ENCODE data around the gene PPP1R3D.

The PPP1R3D gene

GRCh38 chr20:59936409-59936808 is 3.7 kb downstream of the PPP1R3D start:
- Histone ChIP-seq H3K23ac (ENCODE audit: low read length) (no peak overlapping the region), H3K27me3 (ENCODE audit: insufficient read depth, low read length, poor library complexity) (no peaks in the 10 kb centered on the region), H4K5ac (ENCODE audit: low read length) (no peak overlapping the region), H3K4me1 (ENCODE audit: control insufficient read depth, low read depth, low read length) (no peaks in the 10 kb centered on the region), H3K9ac (ENCODE audit: low read length) (no peak overlapping the region), H3K79me1 (ENCODE audit: low read length) (no peaks in the 10 kb centered on the region), H3K79me2 (ENCODE audit: control insufficient read depth, insufficient read depth, low read length) (no peaks in the 10 kb centered on the region), H3K4me2 (ENCODE audit: low read length) (no peak overlapping the region), H3K4me3 (ENCODE audit: low read length) (no peak overlapping the region), H3K18ac (ENCODE audit: low read length) (no peak overlapping the region), H4K8ac (ENCODE audit: low read depth, low read length) (no peak overlapping the region), H3K36me3 (ENCODE audit: control insufficient read depth, insufficient read depth, low read length) (no peaks in the 10 kb centered on the region), H2BK15ac (replicated peaks; ENCODE audit: low read depth) (no peak overlapping the region), H2BK120ac (ENCODE audit: low read depth, low read length) (no peak overlapping the region), H2AK5ac (ENCODE audit: low read length) (no peak overlapping the region), H3K27ac (ENCODE audit: low read depth, low read length) (no peak overlapping the region), H3K56ac (ENCODE audit: low read length) (no peak overlapping the region), H3K4ac (ENCODE audit: low read depth, low read length) (no peak overlapping the region), H2BK5ac (ENCODE audit: low read length) (no peak overlapping the region)
- no CpG with 5 or more reads among the region's 4 CpGs for WGBS (ENCODE audit: extremely low coverage, insufficient coverage, low lambda C conversion rate)
- no peak for DNase-seq

- Histone ChIP-seq H4K8ac (ENCODE audit: low read depth, low read length) (no peak overlapping the region), H3K27ac (ENCODE audit: low read depth, low read length) (no peak overlapping the region), H3K79me2 (ENCODE audit: control insufficient read depth, insufficient read depth, low read length) (no peaks in the 10 kb centered on the region), H3K18ac (ENCODE audit: low read length) (no peak overlapping the region), H3K4me1 (ENCODE audit: control insufficient read depth, low read depth, low read length) (no peaks in the 10 kb centered on the region), H3K4ac (ENCODE audit: low read depth, low read length) (no peak overlapping the region), H4K5ac (ENCODE audit: low read length) (no peak overlapping the region), H3K23ac (ENCODE audit: low read length) (no peak overlapping the region), H3K56ac (ENCODE audit: low read length) (no peak overlapping the region), H3K4me2 (ENCODE audit: low read length) (no peak overlapping the region), H3K9ac (ENCODE audit: low read length) (no peak overlapping the region), H3K4me3 (ENCODE audit: low read length) (no peak overlapping the region), H2BK5ac (ENCODE audit: low read length) (no peak overlapping the region), H2BK120ac (ENCODE audit: low read depth, low read length) (no peak overlapping the region), H2AK5ac (ENCODE audit: low read length) (no peak overlapping the region), H3K36me3 (ENCODE audit: control insufficient read depth, insufficient read depth, low read length) (no peaks in the 10 kb centered on the region), H2BK15ac (replicated peaks; ENCODE audit: low read depth) (no peak overlapping the region), H3K79me1 (ENCODE audit: low read length) (no peaks in the 10 kb centered on the region), H3K27me3 (ENCODE audit: insufficient read depth, low read length, poor library complexity) (no peaks in the 10 kb centered on the region)
- no CpG with 5 or more reads among the region's 8 CpGs for WGBS (ENCODE audit: extremely low coverage, insufficient coverage, low lambda C conversion rate)
- DNase-seq = no peak
Measured at GRCh38 chr20:59935457-59936185, 4.5 kb downstream of the PPP1R3D start.

GRCh38 chr20:59933849-59934585 is 6.1 kb downstream of the PPP1R3D start:
- H4K5ac ChIP-seq (ENCODE audit: low read length) = no peak overlapping the region
- H3K27me3 ChIP-seq (ENCODE audit: insufficient read depth, low read length, poor library complexity) = no peaks in the 10 kb centered on the region
- no peak overlapping the region for H3K4me3 ChIP-seq (ENCODE audit: low read length)
- no peak overlapping the region for H2BK15ac ChIP-seq (replicated peaks; ENCODE audit: low read depth)
- H4K8ac ChIP-seq (ENCODE audit: low read depth, low read length) = no peak overlapping the region
- peak; percentile 76 for DNase-seq
- peak overlapping the region; percentile 46 for H3K4ac ChIP-seq (ENCODE audit: low read depth, low read length)
- H3K79me2 ChIP-seq (ENCODE audit: control insufficient read depth, insufficient read depth, low read length) = no peaks in the 10 kb centered on the region
- no peak overlapping the region for H3K27ac ChIP-seq (ENCODE audit: low read depth, low read length)
- H3K36me3 ChIP-seq (ENCODE audit: control insufficient read depth, insufficient read depth, low read length) = no peaks in the 10 kb centered on the region
- no CpG with 5 or more reads among the region's 59 CpGs for WGBS (ENCODE audit: extremely low coverage, insufficient coverage, low lambda C conversion rate)
- peak overlapping the region; percentile 77 for H3K4me2 ChIP-seq (ENCODE audit: low read length)
- H3K9ac ChIP-seq (ENCODE audit: low read length) = peak overlapping the region; percentile 61
- H3K18ac ChIP-seq (ENCODE audit: low read length) = no peak overlapping the region
- H2AK5ac ChIP-seq (ENCODE audit: low read length) = no peak overlapping the region
- no peaks in the 10 kb centered on the region for H3K4me1 ChIP-seq (ENCODE audit: control insufficient read depth, low read depth, low read length)
- no peaks in the 10 kb centered on the region for H3K79me1 ChIP-seq (ENCODE audit: low read length)
- H2BK120ac ChIP-seq (ENCODE audit: low read depth, low read length) = no peak overlapping the region
- no peak overlapping the region for H2BK5ac ChIP-seq (ENCODE audit: low read length)
- H3K56ac ChIP-seq (ENCODE audit: low read length) = peak overlapping the region; percentile 84
- H3K23ac ChIP-seq (ENCODE audit: low read length) = no peak overlapping the region

GRCh38 chr20:59933296-59933848 is 6.7 kb downstream of the PPP1R3D start, which contains the start of gene SYCP2:
SYCP2 (minus strand) TSS chr20:59933637; CDS start chr20:59922413, 11,224 bp downstream.
- Histone ChIP-seq H2BK120ac (ENCODE audit: low read depth, low read length) (no peak within 1 kb of the TSS), H3K27ac (ENCODE audit: low read depth, low read length) (no peak within 1 kb of the TSS), H3K36me3 (ENCODE audit: control insufficient read depth, insufficient read depth, low read length) (no peaks in the 10 kb centered on the region), H2AK5ac (ENCODE audit: low read length) (no peak within 1 kb of the TSS), H3K18ac (ENCODE audit: low read length) (no peak within 1 kb of the TSS), H3K23ac (ENCODE audit: low read length) (no peak within 1 kb of the TSS), H3K4me2 (ENCODE audit: low read length) (peak within 1 kb of the TSS; percentile 77), H4K8ac (ENCODE audit: low read depth, low read length) (no peak within 1 kb of the TSS), H2BK15ac (replicated peaks; ENCODE audit: low read depth) (no peak within 1 kb of the TSS), H3K79me2 (ENCODE audit: control insufficient read depth, insufficient read depth, low read length) (no peaks in the 10 kb centered on the region), H3K79me1 (ENCODE audit: low read length) (no peaks in the 10 kb centered on the region), H3K9ac (ENCODE audit: low read length) (peak within 1 kb of the TSS; percentile 61), H2BK5ac (ENCODE audit: low read length) (no peak within 1 kb of the TSS), H3K4ac (ENCODE audit: low read depth, low read length) (peak within 1 kb of the TSS; percentile 46), H4K5ac (ENCODE audit: low read length) (no peak within 1 kb of the TSS), H3K56ac (ENCODE audit: low read length) (peak within 1 kb of the TSS; percentile 84), H3K4me3 (ENCODE audit: low read length) (no peak within 1 kb of the TSS), H3K4me1 (ENCODE audit: control insufficient read depth, low read depth, low read length) (no peaks in the 10 kb centered on the region), H3K27me3 (ENCODE audit: insufficient read depth, low read length, poor library complexity) (no peaks in the 10 kb centered on the region)
- no peak for DNase-seq
- no CpG with 5 or more reads among the region's 65 CpGs for WGBS (ENCODE audit: extremely low coverage, insufficient coverage, low lambda C conversion rate)

- no peak overlapping the region for H3K4me3 ChIP-seq (ENCODE audit: low read length)
- no peaks in the 10 kb centered on the region for H3K27me3 ChIP-seq (ENCODE audit: insufficient read depth, low read length, poor library complexity)
- no peak overlapping the region for H4K8ac ChIP-seq (ENCODE audit: low read depth, low read length)
- H3K27ac ChIP-seq (ENCODE audit: low read depth, low read length) = no peak overlapping the region
- H3K79me1 ChIP-seq (ENCODE audit: low read length) = no peaks in the 10 kb centered on the region
- DNase-seq = no peak
- H3K18ac ChIP-seq (ENCODE audit: low read length) = no peak overlapping the region
- no peaks in the 10 kb centered on the region for H3K79me2 ChIP-seq (ENCODE audit: control insufficient read depth, insufficient read depth, low read length)
- no peaks in the 10 kb centered on the region for H3K36me3 ChIP-seq (ENCODE audit: control insufficient read depth, insufficient read depth, low read length)
- no peak overlapping the region for H2BK15ac ChIP-seq (replicated peaks; ENCODE audit: low read depth)
- no peak overlapping the region for H3K9ac ChIP-seq (ENCODE audit: low read length)
- H3K4me2 ChIP-seq (ENCODE audit: low read length) = no peak overlapping the region
- WGBS (ENCODE audit: extremely low coverage, insufficient coverage, low lambda C conversion rate) = no CpG with 5 or more reads among the region's 72 CpGs
- no peak overlapping the region for H2BK5ac ChIP-seq (ENCODE audit: low read length)
- no peak overlapping the region for H2AK5ac ChIP-seq (ENCODE audit: low read length)
- no peak overlapping the region for H4K5ac ChIP-seq (ENCODE audit: low read length)
- H2BK120ac ChIP-seq (ENCODE audit: low read depth, low read length) = no peak overlapping the region
- no peaks in the 10 kb centered on the region for H3K4me1 ChIP-seq (ENCODE audit: control insufficient read depth, low read depth, low read length)
- no peak overlapping the region for H3K4ac ChIP-seq (ENCODE audit: low read depth, low read length)
- no peak overlapping the region for H3K56ac ChIP-seq (ENCODE audit: low read length)
- H3K23ac ChIP-seq (ENCODE audit: low read length) = no peak overlapping the region
Measured at GRCh38 chr20:59932616-59933295, 7.3 kb downstream of the PPP1R3D start.
